Measurements from ENCODE around the gene ABCB11. TPM values are rescaled to one million over a fixed set of nuclear protein-coding genes. Genes with fewer than 3 reads are reported as not detected.

The ABCB11 gene
- total and polyA plus RNA-seq, 8 donors = 0.18 to 0.58 TPM; not detected in 6

DNA sequence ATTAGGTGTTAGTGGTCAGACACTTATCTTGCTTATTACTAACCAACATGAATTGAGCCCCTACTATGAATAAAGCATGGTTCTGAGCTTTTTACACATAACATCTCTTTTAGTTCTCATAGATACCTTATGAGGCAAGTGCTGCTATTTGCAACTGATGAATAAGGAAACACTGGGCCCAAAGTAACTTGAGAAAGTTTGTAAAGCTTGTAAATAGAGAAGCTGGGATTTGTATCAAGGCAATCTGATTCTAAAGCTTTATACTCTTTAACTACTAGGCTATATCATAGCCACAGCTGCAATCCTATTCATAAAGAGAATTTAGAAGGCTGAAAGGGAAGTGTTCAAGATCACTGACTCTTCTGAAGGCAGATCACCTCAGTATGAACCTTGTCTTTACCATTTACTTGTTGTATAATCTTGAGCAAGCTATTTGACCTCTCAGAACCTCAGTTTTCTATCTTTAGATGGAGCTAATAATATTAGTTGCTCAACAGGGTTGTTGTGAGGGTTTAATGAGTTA lies 60.4 kb downstream of the ABCB11 start:
- DNase-seq = no peak
- H3K4me3 ChIP-seq = no peak overlapping the region
- H3K36me3 ChIP-seq = no peaks in the 10 kb centered on the region
- TF ChIP-seq CTCF (IDR thresholded peaks at IDR 0.05) (no peak), EP300 (IDR thresholded peaks at IDR 0.05) (no peak), POLR2A (IDR thresholded peaks at IDR 0.05) (no peak), POLR2AphosphoS5 (IDR thresholded peaks at IDR 0.05) (no peak)
- intact Hi-C loops (cut with DNase I; ENCODE audit: low total_unique reads) = no loop called here
- no peaks in the 10 kb centered on the region for H3K9me3 ChIP-seq
- no peaks in the 10 kb centered on the region for H3K27me3 ChIP-seq
- H3K4me1 ChIP-seq = no peaks in the 10 kb centered on the region
- no peak overlapping the region for H3K27ac ChIP-seq

GRCh38 chr2:168969865-168970264 lies 61.3 kb downstream of the ABCB11 start:
- DNase-seq = no peak
- no peak overlapping the region for H3K4me3 ChIP-seq
- 95 to 100% (median 99%) methylated on average over 2 of the region's 2 CpGs for WGBS, 5 donors
- H3K9me3 ChIP-seq = no peaks in the 10 kb centered on the region
- TF ChIP-seq EP300 (IDR thresholded peaks at IDR 0.05) (no peak), CTCF (IDR thresholded peaks at IDR 0.05) (no peak), POLR2A (IDR thresholded peaks at IDR 0.05) (no peak), POLR2AphosphoS5 (IDR thresholded peaks at IDR 0.05) (no peak)
- H3K4me1 ChIP-seq = peaks cover 0 to 1% (median under 1%) of the 10 kb centered on the region in 4 donors
- H3K27me3 ChIP-seq = no peaks in the 10 kb centered on the region
- no peaks in the 10 kb centered on the region for H3K36me3 ChIP-seq
- no peak overlapping the region for H3K27ac ChIP-seq
- intact Hi-C loops (cut with DNase I; ENCODE audit: low total_unique reads) = no loop called here

DNA sequence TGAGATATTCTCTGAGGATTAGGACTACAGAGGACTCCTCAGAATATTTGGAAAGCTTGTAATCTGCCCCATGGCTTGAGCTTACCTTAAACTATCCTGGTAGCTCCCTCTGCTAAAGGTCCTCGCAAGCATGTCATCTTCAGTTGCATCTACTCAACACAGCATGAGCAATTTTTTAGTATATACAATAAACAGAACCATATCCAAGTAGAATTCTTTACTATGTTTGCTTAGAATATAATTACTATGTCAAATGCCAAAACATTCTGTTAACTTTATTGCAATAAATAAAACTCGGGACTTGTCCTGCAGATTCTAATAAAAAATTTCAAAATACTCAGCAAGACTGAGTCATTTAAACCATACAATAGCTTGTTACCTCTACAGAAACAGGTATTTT lies 62.8 kb downstream of the ABCB11 start:
- Histone ChIP-seq H3K27ac (no peak overlapping the region), H3K27me3 (no peaks in the 10 kb centered on the region), H3K4me3 (no peak overlapping the region), H3K9me3 (no peaks in the 10 kb centered on the region), H3K4me1 (peaks cover 0 to 9% (median 4%) of the 10 kb centered on the region in 4 donors), H3K36me3 (no peaks in the 10 kb centered on the region)
- WGBS, 5 donors = 84 to 94% (median 88%) methylated on average over 2 of the region's 2 CpGs
- intact Hi-C loops (cut with DNase I; ENCODE audit: low total_unique reads) = no loop called here
- TF ChIP-seq EP300 (IDR thresholded peaks at IDR 0.05) (no peak), CTCF (IDR thresholded peaks at IDR 0.05) (no peak), POLR2A (IDR thresholded peaks at IDR 0.05) (no peak), POLR2AphosphoS5 (IDR thresholded peaks at IDR 0.05) (no peak)
- DNase-seq = no peak

GRCh38 chr2:168964251-168964807 lies 66.8 kb downstream of the ABCB11 start:
- Histone ChIP-seq H3K9me3 (no peaks in the 10 kb centered on the region), H3K36me3 (no peaks in the 10 kb centered on the region), H3K27me3 (no peaks in the 10 kb centered on the region), H3K4me3 (no peak overlapping the region), H3K4me1 (peaks cover 0 to 9% (median 4%) of the 10 kb centered on the region in 4 donors), H3K27ac (peak overlapping the region in 2 of 5 donors; percentile 37 to 55)
- whole genome bisulfite sequencing, 5 donors = 34 to 64% (median 49%) methylated on average over 3 of the region's 3 CpGs
- intact Hi-C loops (cut with DNase I; ENCODE audit: low total_unique reads) = no loop called here
- peak; percentile 23 to 57 for DNase-seq
- TF ChIP-seq CTCF (IDR thresholded peaks at IDR 0.05) = no peak
- no peak for TF ChIP-seq POLR2A (IDR thresholded peaks at IDR 0.05)
- no peak for TF ChIP-seq EP300 (IDR thresholded peaks at IDR 0.05)
- TF ChIP-seq POLR2AphosphoS5 (IDR thresholded peaks at IDR 0.05) = peak in 2 of 3 donors; percentile 23 to 29

All from stomach (tissue), 9 donors.